ENCODE measurements around the gene ZNF511.

- no peak for TF ChIP-seq CTCF (IDR thresholded peaks at IDR 0.05)
- TF ChIP-seq POLR2A (IDR thresholded peaks at IDR 0.05) = no peak
Observed at GRCh38 chr10:133260895-133261725, 47.6 kb upstream of the ZNF511 start.
